WTC11 (cell line): ENCODE results near the gene UBE2R2.
"Not testable (repeated sequence)": the region's sequence is repeated elsewhere in the genome, so short reads cannot be mapped to it uniquely, and the experiment has no call there.

Source experiments
- CBFB ChIP-seq: sonication (generic); formaldehyde crosslinking; IDR thresholded peaks from 2 replicates; pipeline ENCODE4 v1.8.1; 2022; ENCODE audit warnings: mild to moderate bottlenecking, low read depth, missing genetic modification reagents
- CTCF ChIP-seq: fragments of 200-600 bp; IDR thresholded peaks from 2 replicates; pipeline ENCODE4 v1.8.0; 2022; ENCODE audit warnings: antibody characterized with exemption
- FOXP4 ChIP-seq: sonication (generic); formaldehyde crosslinking; IDR thresholded peaks from 2 replicates; pipeline ENCODE4 v1.8.0; 2022; ENCODE audit warnings: mild to moderate bottlenecking, missing genetic modification reagents
- GABPB1 ChIP-seq: sonication (generic); formaldehyde crosslinking; IDR thresholded peaks from 2 replicates; pipeline ENCODE4 v1.8.1; 2023; ENCODE audit warnings: mild to moderate bottlenecking, missing genetic modification reagents
- NFE2L1 ChIP-seq: sonication (generic); formaldehyde crosslinking; IDR thresholded peaks from 2 replicates; pipeline ENCODE4 v1.8.1; 2023; ENCODE audit warnings: missing genetic modification reagents
- NFYB ChIP-seq: sonication (generic); formaldehyde crosslinking; conservative IDR thresholded peaks from 2 replicates; pipeline ENCODE4 v1.8.0; 2022; ENCODE audit warnings: low read depth, missing genetic modification reagents
- OVOL2 ChIP-seq: fragments of 250-450 bp; sonication (Bioruptor Pico); IDR thresholded peaks from 2 replicates; pipeline ENCODE4 v1.9.0; 2021; ENCODE audit warnings: mild to moderate bottlenecking, borderline replicate concordance

- not testable (repeated sequence) for TF ChIP-seq FOXP4 (CRISPR knock-in tag); CTCF; GABPB1 (CRISPR knock-in tag); CBFB; NFYB; NFE2L1 (CRISPR knock-in tag); OVOL2 (CRISPR knock-in tag)
These were observed 19.3 kb downstream of the UBE2R2 start for GRCh38 chr9:33836261-33836660.
